Lower leg skin (tissue), 4 donors: ENCODE data around the gene HOXA9. TPM values are rescaled to one million over a fixed set of nuclear protein-coding genes. Genes with fewer than 3 reads are reported as not detected.

ENCODE experiments used
- DNase-seq, 2 donors: peaks; one replicate each; pipeline ENCODE4 v3.0.0-alpha.2; 2019; ENCODE audit warnings: low spot score in 2 of 2
- H3K4me3 ChIP-seq: fragments of 200-600 bp; sonication (generic); 2 replicates; pipeline ENCODE4 v1.5.1; 2017; ENCODE audit warnings: mild to moderate bottlenecking, low read depth; ENCODE audit not compliant: poor library complexity, severe bottlenecking
- POLR2A ChIP-seq, 2 donors: fragments of 450-650 bp; IDR thresholded peaks; one replicate each; pipeline ENCODE4 v1.6.1; 2016 to 2017; ENCODE audit warnings: antibody characterized with exemption in 2 of 2, mild to moderate bottlenecking in 1 of 2, moderate library complexity in 1 of 2
- WGBS, 2 donors: methylation state at CpG; one replicate each; pipeline ENCODE4 v1.1.5; 2018; 5-methylcytosine and 5-hydroxymethylcytosine counted together
- intact Hi-C: fragments of 100-400 bp; cut with DNase I; formaldehyde crosslinking; loops from one replicate; pipeline ENCODE4 v1.15.0; 2023; ENCODE audit warnings: low total_unique reads
- total RNA-seq, 4 donors: library from RNA; depleted of rRNA; stranded (reverse); fragments of >200 nt; gene quantifications; one replicate each; pipeline ENCODE4 v1.1.0, GENCODE V29; 2016
- TF ChIP-seq, protein P1 (sequence below), 3 donors: fragments of 450-650 bp; IDR thresholded peaks; one replicate each; pipeline ENCODE4 v1.5.1; 2016; ENCODE audit warnings: antibody characterized with exemption in 3 of 3, mild to moderate bottlenecking in 3 of 3, moderate library complexity in 2 of 3

HOXA9 gene
- total RNA-seq, 4 donors from 2014 or later = 43.1 to 50.1 (median 46.9) TPM

GRCh38 chr7:27194686-27195379 is 29.5 kb upstream of the HOXA9 start:
- intact Hi-C loops = loop anchor here (10.0 kb wide), 1 partner anchor 830 kb away; no protein-coding TSS in a partner anchor
- WGBS, 2 donors = 42 to 48% methylated on average over 9 of the region's 9 CpGs
- H3K4me3 ChIP-seq = no peak overlapping the region
- TF ChIP-seq, protein P1, sequence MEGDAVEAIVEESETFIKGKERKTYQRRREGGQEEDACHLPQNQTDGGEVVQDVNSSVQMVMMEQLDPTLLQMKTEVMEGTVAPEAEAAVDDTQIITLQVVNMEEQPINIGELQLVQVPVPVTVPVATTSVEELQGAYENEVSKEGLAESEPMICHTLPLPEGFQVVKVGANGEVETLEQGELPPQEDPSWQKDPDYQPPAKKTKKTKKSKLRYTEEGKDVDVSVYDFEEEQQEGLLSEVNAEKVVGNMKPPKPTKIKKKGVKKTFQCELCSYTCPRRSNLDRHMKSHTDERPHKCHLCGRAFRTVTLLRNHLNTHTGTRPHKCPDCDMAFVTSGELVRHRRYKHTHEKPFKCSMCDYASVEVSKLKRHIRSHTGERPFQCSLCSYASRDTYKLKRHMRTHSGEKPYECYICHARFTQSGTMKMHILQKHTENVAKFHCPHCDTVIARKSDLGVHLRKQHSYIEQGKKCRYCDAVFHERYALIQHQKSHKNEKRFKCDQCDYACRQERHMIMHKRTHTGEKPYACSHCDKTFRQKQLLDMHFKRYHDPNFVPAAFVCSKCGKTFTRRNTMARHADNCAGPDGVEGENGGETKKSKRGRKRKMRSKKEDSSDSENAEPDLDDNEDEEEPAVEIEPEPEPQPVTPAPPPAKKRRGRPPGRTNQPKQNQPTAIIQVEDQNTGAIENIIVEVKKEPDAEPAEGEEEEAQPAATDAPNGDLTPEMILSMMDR (IDR thresholded peaks at IDR 0.05) = no peak
- TF ChIP-seq POLR2A (IDR thresholded peaks at IDR 0.05) = no peak
- DNase-seq = peak in 1 of 2 donors; percentile 79

DNA sequence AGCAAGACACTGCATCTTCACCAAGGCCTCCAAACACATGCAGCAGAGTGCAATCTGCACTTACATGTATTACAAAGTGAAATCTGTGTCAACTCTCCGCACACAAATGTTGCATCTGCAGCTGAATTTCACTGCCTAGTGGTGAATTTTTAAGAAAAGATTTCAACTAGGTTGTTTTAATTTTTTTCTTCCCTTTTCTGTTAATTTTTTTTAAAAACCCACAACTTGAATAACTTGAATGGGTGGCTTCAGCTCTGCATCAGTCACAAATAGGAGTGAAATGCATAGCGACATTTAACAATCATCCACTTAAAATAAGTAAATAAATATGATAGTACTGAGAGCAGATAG is 28.6 kb upstream of the HOXA9 start:
- no peak overlapping the region for H3K4me3 ChIP-seq
- intact Hi-C loops = loop anchor here (10.0 kb wide), 1 partner anchor 831 kb away; no protein-coding TSS in a partner anchor
- 79 to 83% methylated on average over 2 of the region's 2 CpGs for WGBS, 2 donors
- TF ChIP-seq, protein P1 (IDR thresholded peaks at IDR 0.05) = no peak
- no peak for TF ChIP-seq POLR2A (IDR thresholded peaks at IDR 0.05)
- DNase-seq = no peak

- no peak overlapping the region for H3K4me3 ChIP-seq
- WGBS, 2 donors = 51 to 53% methylated on average over 29 of the region's 29 CpGs
- peak in 1 of 2 donors; percentile 75 for DNase-seq
- intact Hi-C loops = loop anchor here (10.0 kb wide), 1 partner anchor 831 kb away; no protein-coding TSS in a partner anchor
- TF ChIP-seq POLR2A (IDR thresholded peaks at IDR 0.05) = no peak
- TF ChIP-seq, protein P1 (IDR thresholded peaks at IDR 0.05) = no peak
These were observed 28.1 kb upstream of the HOXA9 start for GRCh38 chr7:27193335-27194001.

GRCh38 chr7:27192546-27193334 is 27.4 kb upstream of the HOXA9 start:
- peak in 1 of 2 donors; percentile 83 for DNase-seq
- no peak for TF ChIP-seq POLR2A (IDR thresholded peaks at IDR 0.05)
- TF ChIP-seq, protein P1 (IDR thresholded peaks at IDR 0.05) = no peak
- no peak overlapping the region for H3K4me3 ChIP-seq
- intact Hi-C loops = loop anchor here (10.0 kb wide), 1 partner anchor 832 kb away; no protein-coding TSS in a partner anchor
- 9 to 12% methylated on average over 44 to 63 of the region's 78 CpGs for WGBS, 2 donors

DNA sequence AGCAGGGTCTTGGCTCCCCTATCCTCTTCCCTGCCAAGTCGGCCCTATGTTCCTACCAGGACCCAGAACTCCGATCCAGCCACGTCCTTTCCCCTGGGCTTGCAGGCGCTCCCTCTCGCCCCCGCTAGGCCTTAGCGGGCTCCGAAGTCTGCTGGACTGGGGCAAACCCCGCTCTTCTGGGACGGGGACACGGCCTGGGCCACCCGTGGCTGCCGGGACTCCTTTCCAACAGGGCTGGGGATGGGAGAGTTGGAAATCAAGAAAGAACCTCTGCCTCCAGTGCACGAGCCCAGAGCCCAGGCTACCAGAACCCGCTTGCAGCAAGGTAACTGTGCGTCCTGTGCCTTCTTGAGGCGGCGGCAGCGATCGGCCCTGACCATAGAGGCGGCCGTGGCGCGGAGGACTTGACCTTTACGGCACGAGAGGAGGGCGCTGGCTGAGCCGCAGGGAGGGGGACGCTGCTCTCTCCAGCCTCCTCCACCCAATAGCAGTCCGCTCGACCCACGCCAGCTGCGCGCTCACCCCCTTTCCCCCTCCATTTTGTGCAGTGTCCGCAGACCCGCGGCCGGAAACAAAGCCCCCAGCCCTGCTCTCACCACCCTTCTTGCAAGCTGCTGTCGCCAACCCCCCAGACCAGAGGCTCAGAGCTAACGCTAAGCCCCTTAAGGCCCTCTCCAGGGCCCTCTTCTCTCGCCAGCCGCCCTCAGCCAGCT is 26.7 kb upstream of the HOXA9 start:
- intact Hi-C loops = loop anchor here (10.0 kb wide), 1 partner anchor 833 kb away; no protein-coding TSS in a partner anchor
- peak in 1 of 2 donors; percentile 84 for DNase-seq
- no peak overlapping the region for H3K4me3 ChIP-seq
- 52 to 53% methylated on average over 40 to 42 of the region's 42 CpGs for WGBS, 2 donors
- no peak for TF ChIP-seq POLR2A (IDR thresholded peaks at IDR 0.05)
- TF ChIP-seq, protein P1 (IDR thresholded peaks at IDR 0.05) = no peak
